ENCODE results near the gene NUDT1. TPM values are rescaled to one million over a fixed set of nuclear protein-coding genes. Genes with fewer than 3 reads are reported as not detected.

Gene NUDT1
- total and polyA plus RNA-seq, 2 donors (not counting 3 experiments of a cell fraction or from before 2014, with no cell fraction given): 23.9 to 25.9 TPM

- no peak overlapping the region for H2AFZ ChIP-seq (ENCODE audit: low read depth, low read length)
- intact Hi-C loops (cut with micrococcal nuclease) (no loop called here), dilution Hi-C loops (cut with MboI; ENCODE audit: extremely low pct_ligation_motif_present, low sequenced_read_pairs) (no loop called here)
- H3K9me3 ChIP-seq (replicated peaks; ENCODE audit: control insufficient read depth, insufficient read depth, low read length): no peaks in the 10 kb centered on the region
- H4K20me1 ChIP-seq (replicated peaks; ENCODE audit: control insufficient read depth, extremely low read depth, insufficient read depth, low read length): no peaks in the 10 kb centered on the region
- FAIRE-seq (no peak), DNase-seq (ENCODE audit: low read depth, low spot score) (no peak)
- H3K4me3 ChIP-seq (replicated peaks in 1 of 3; ENCODE audit: insufficient read depth in 1 of 3, low read depth in 1 of 3, low read length in 3 of 3): no peak overlapping the region
- no peak for TF ChIP-seq FOS (IDR thresholded peaks at IDR 0.05; ENCODE audit: borderline replicate concordance, insufficient read depth, low read length)
- TF ChIP-seq GATA2 (IDR thresholded peaks at IDR 0.05; ENCODE audit: insufficient read depth, insufficient read length, low read depth, low read length): no peak
- no peaks in the 10 kb centered on the region for H3K9me1 ChIP-seq (replicated peaks; ENCODE audit: control insufficient read depth, extremely low read depth, insufficient read depth, low read length)
- H3K27ac ChIP-seq (ENCODE audit: insufficient read depth, low read depth, low read length): no peak overlapping the region
- H3K27me3 ChIP-seq (ENCODE audit: control insufficient read depth in 2 of 2, insufficient read depth in 2 of 2, low read length in 2 of 2): no peaks in the 10 kb centered on the region
- H3K9ac ChIP-seq (replicated peaks; ENCODE audit: extremely low read depth, insufficient read depth, low read length): no peak overlapping the region
- no peaks in the 10 kb centered on the region for H3K79me2 ChIP-seq (ENCODE audit: control insufficient read depth, insufficient read depth, low read length)
- POLR2A ChIA-PET: no interaction called here
- no peak overlapping the region for H3K4me2 ChIP-seq (ENCODE audit: insufficient read depth, low read length)
- no TSS peak for BruUV-seq (replicated peaks)
- CTCF ChIA-PET: no interaction called here
- no peaks in the 10 kb centered on the region for H3K36me3 ChIP-seq (ENCODE audit: control insufficient read depth in 2 of 2, extremely low read depth in 1 of 2, insufficient read depth in 2 of 2, low read length in 2 of 2)
- no peaks in the 10 kb centered on the region for H3K4me1 ChIP-seq (ENCODE audit: control insufficient read depth, extremely low read depth, insufficient read depth, low read length)
Observed at GRCh38 chr7:2289621-2290020, 47.6 kb downstream of the NUDT1 start.

GRCh38 chr7:2290877-2291276, 48.9 kb downstream of the NUDT1 start:
- Histone ChIP-seq H3K4me1 (ENCODE audit: control insufficient read depth, extremely low read depth, insufficient read depth, low read length) (no peaks in the 10 kb centered on the region), H3K9me3 (replicated peaks; ENCODE audit: control insufficient read depth, insufficient read depth, low read length) (no peaks in the 10 kb centered on the region), H3K9ac (replicated peaks; ENCODE audit: extremely low read depth, insufficient read depth, low read length) (no peak overlapping the region), H3K27me3 (ENCODE audit: control insufficient read depth in 2 of 2, insufficient read depth in 2 of 2, low read length in 2 of 2) (no peaks in the 10 kb centered on the region), H3K36me3 (ENCODE audit: control insufficient read depth in 2 of 2, extremely low read depth in 1 of 2, insufficient read depth in 2 of 2, low read length in 2 of 2) (no peaks in the 10 kb centered on the region), H3K27ac (ENCODE audit: insufficient read depth, low read depth, low read length) (no peak overlapping the region), H4K20me1 (replicated peaks; ENCODE audit: control insufficient read depth, extremely low read depth, insufficient read depth, low read length) (no peaks in the 10 kb centered on the region), H3K9me1 (replicated peaks; ENCODE audit: control insufficient read depth, extremely low read depth, insufficient read depth, low read length) (no peaks in the 10 kb centered on the region), H3K79me2 (ENCODE audit: control insufficient read depth, insufficient read depth, low read length) (no peaks in the 10 kb centered on the region), H2AFZ (ENCODE audit: low read depth, low read length) (no peak overlapping the region), H3K4me3 (replicated peaks in 1 of 3; ENCODE audit: insufficient read depth in 1 of 3, low read depth in 1 of 3, low read length in 3 of 3) (no peak overlapping the region), H3K4me2 (ENCODE audit: insufficient read depth, low read length) (no peak overlapping the region)
- ChIA-PET CTCF (interaction anchor here (0.9 kb wide), 2 partner anchors 17 to 57 kb away, joined by 3 read pairs; no protein-coding TSS in a partner anchor), POLR2A (no interaction called here)
- intact Hi-C loops (cut with micrococcal nuclease) (no loop called here), dilution Hi-C loops (cut with MboI; ENCODE audit: extremely low pct_ligation_motif_present, low sequenced_read_pairs) (no loop called here)
- DNase-seq (ENCODE audit: low read depth, low spot score): no peak
- TF ChIP-seq FOS (IDR thresholded peaks at IDR 0.05; ENCODE audit: borderline replicate concordance, insufficient read depth, low read length) (no peak), POLR2A (IDR thresholded peaks at IDR 0.05; ENCODE audit: low read depth, low read length) (no peak), JUN (IDR thresholded peaks at IDR 0.05; ENCODE audit: borderline replicate concordance, insufficient read depth, insufficient read length, low read depth) (no peak), MYC (IDR thresholded peaks at IDR 0.05; ENCODE audit: low read depth, low read length) (no peak), POLR2AphosphoS5 (IDR thresholded peaks at IDR 0.05; ENCODE audit: insufficient read depth, low read depth, low read length) (no peak)
- TF ChIP-seq, protein P1, sequence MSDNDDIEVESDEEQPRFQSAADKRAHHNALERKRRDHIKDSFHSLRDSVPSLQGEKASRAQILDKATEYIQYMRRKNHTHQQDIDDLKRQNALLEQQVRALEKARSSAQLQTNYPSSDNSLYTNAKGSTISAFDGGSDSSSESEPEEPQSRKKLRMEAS (IDR thresholded peaks at IDR 0.05; ENCODE audit: insufficient read depth, insufficient read length): no peak
- no TSS peak for BruUV-seq (replicated peaks)
- FAIRE-seq: no peak

Measured in endothelial cell of umbilical vein (primary cell).